IPS-18a (cell line): Measurements from ENCODE around the gene CAP1.

Experiments used
- H3K27ac ChIP-seq: one replicate; pipeline ENCODE4 v1.5.1; 2013; ENCODE audit warnings: low read length
- H3K27me3 ChIP-seq: one replicate; pipeline ENCODE4 v1.6.1; 2013; ENCODE audit warnings: mild to moderate bottlenecking, low read length; ENCODE audit not compliant: control insufficient read depth, insufficient read depth
- H3K36me3 ChIP-seq: one replicate; pipeline ENCODE4 v1.6.1; 2013; ENCODE audit warnings: low read depth, low read length; ENCODE audit not compliant: control insufficient read depth
- H3K4me1 ChIP-seq: one replicate; pipeline ENCODE4 v1.6.1; 2013; ENCODE audit warnings: low read depth, low read length; ENCODE audit not compliant: control insufficient read depth
- H3K4me3 ChIP-seq: one replicate; pipeline ENCODE4 v1.5.1; 2013; ENCODE audit warnings: low read length
- H3K9ac ChIP-seq: one replicate; pipeline ENCODE4 v1.6.1; 2013; ENCODE audit warnings: mild to moderate bottlenecking, low read length, moderate library complexity
- H3K9me3 ChIP-seq: one replicate; pipeline ENCODE4 v1.6.1; 2013; ENCODE audit warnings: low read depth, low read length; ENCODE audit not compliant: control insufficient read depth

CAP1 gene

GRCh38 chr1:40014253-40014706 is 26.2 kb upstream of the CAP1 start:
- H3K9me3 ChIP-seq, result no peaks in the 10 kb centered on the region
- H3K4me1 ChIP-seq, result no peaks in the 10 kb centered on the region
- H3K4me3 ChIP-seq, result no peak overlapping the region
- no peak overlapping the region for H3K9ac ChIP-seq
- no peaks in the 10 kb centered on the region for H3K36me3 ChIP-seq
- no peak overlapping the region for H3K27ac ChIP-seq
- no peaks in the 10 kb centered on the region for H3K27me3 ChIP-seq

- Histone ChIP-seq H3K9me3 (no peaks in the 10 kb centered on the region), H3K9ac (no peak overlapping the region), H3K4me3 (no peak overlapping the region), H3K4me1 (no peaks in the 10 kb centered on the region), H3K36me3 (no peaks in the 10 kb centered on the region), H3K27me3 (no peaks in the 10 kb centered on the region), H3K27ac (no peak overlapping the region)
Measured at GRCh38 chr1:40014812-40015594, 25.5 kb upstream of the CAP1 start.

GRCh38 chr1:40017951-40018575 is 22.5 kb upstream of the CAP1 start:
- H3K4me1 ChIP-seq, result no peaks in the 10 kb centered on the region
- H3K27ac ChIP-seq, result no peak overlapping the region
- no peaks in the 10 kb centered on the region for H3K27me3 ChIP-seq
- no peaks in the 10 kb centered on the region for H3K36me3 ChIP-seq
- H3K9me3 ChIP-seq, result no peaks in the 10 kb centered on the region
- no peak overlapping the region for H3K9ac ChIP-seq
- H3K4me3 ChIP-seq, result no peak overlapping the region

- Histone ChIP-seq H3K4me3 (no peak overlapping the region), H3K27ac (no peak overlapping the region), H3K9ac (no peak overlapping the region), H3K27me3 (no peaks in the 10 kb centered on the region), H3K36me3 (no peaks in the 10 kb centered on the region), H3K9me3 (no peaks in the 10 kb centered on the region), H3K4me1 (no peaks in the 10 kb centered on the region)
Measured at GRCh38 chr1:40020447-40021085, 20.0 kb upstream of the CAP1 start.

GRCh38 chr1:40023379-40023944 is 17.1 kb upstream of the CAP1 start:
- Histone ChIP-seq H3K4me3 (no peak overlapping the region), H3K36me3 (no peaks in the 10 kb centered on the region), H3K27ac (no peak overlapping the region), H3K9me3 (no peaks in the 10 kb centered on the region), H3K27me3 (no peaks in the 10 kb centered on the region), H3K4me1 (no peaks in the 10 kb centered on the region), H3K9ac (no peak overlapping the region)

GRCh38 chr1:40024671-40025070 is 15.9 kb upstream of the CAP1 start:
- Histone ChIP-seq H3K27ac (no peak overlapping the region), H3K4me3 (no peak overlapping the region), H3K4me1 (no peaks in the 10 kb centered on the region), H3K36me3 (no peaks in the 10 kb centered on the region), H3K27me3 (no peaks in the 10 kb centered on the region), H3K9me3 (no peaks in the 10 kb centered on the region), H3K9ac (no peak overlapping the region)

GRCh38 chr1:40027647-40028046 is 12.9 kb upstream of the CAP1 start:
- Histone ChIP-seq H3K9ac (no peak overlapping the region), H3K4me3 (no peak overlapping the region), H3K27me3 (no peaks in the 10 kb centered on the region), H3K36me3 (no peaks in the 10 kb centered on the region), H3K4me1 (no peaks in the 10 kb centered on the region), H3K9me3 (no peaks in the 10 kb centered on the region), H3K27ac (no peak overlapping the region)

GRCh38 chr1:40029608-40030007 is 10.9 kb upstream of the CAP1 start:
- H3K4me1 ChIP-seq, result no peaks in the 10 kb centered on the region
- no peaks in the 10 kb centered on the region for H3K27me3 ChIP-seq
- H3K9ac ChIP-seq, result no peak overlapping the region
- H3K27ac ChIP-seq, result no peak overlapping the region
- H3K4me3 ChIP-seq, result no peak overlapping the region
- no peaks in the 10 kb centered on the region for H3K9me3 ChIP-seq
- no peaks in the 10 kb centered on the region for H3K36me3 ChIP-seq

GRCh38 chr1:40030528-40031135 is 9.9 kb upstream of the CAP1 start:
- Histone ChIP-seq H3K4me3 (no peak overlapping the region), H3K36me3 (no peaks in the 10 kb centered on the region), H3K9ac (no peak overlapping the region), H3K9me3 (no peaks in the 10 kb centered on the region), H3K4me1 (no peaks in the 10 kb centered on the region), H3K27ac (no peak overlapping the region), H3K27me3 (no peaks in the 10 kb centered on the region)

- no peaks in the 10 kb centered on the region for H3K36me3 ChIP-seq
- no peak overlapping the region for H3K9ac ChIP-seq
- no peaks in the 10 kb centered on the region for H3K4me1 ChIP-seq
- H3K27ac ChIP-seq, result no peak overlapping the region
- H3K9me3 ChIP-seq, result no peaks in the 10 kb centered on the region
- no peak overlapping the region for H3K4me3 ChIP-seq
- no peaks in the 10 kb centered on the region for H3K27me3 ChIP-seq
Measured at GRCh38 chr1:40032240-40032891, 8.2 kb upstream of the CAP1 start.

- H3K4me1 ChIP-seq, result peaks cover 8% of the 10 kb centered on the region
- H3K4me3 ChIP-seq, result no peak overlapping the region
- no peaks in the 10 kb centered on the region for H3K36me3 ChIP-seq
- H3K9me3 ChIP-seq, result no peaks in the 10 kb centered on the region
- no peaks in the 10 kb centered on the region for H3K27me3 ChIP-seq
- no peak overlapping the region for H3K27ac ChIP-seq
- H3K9ac ChIP-seq, result no peak overlapping the region
Measured at GRCh38 chr1:40034869-40035268, 5.7 kb upstream of the CAP1 start.
